Prostate gland (tissue), 2 donors: Measurements from ENCODE around the gene PDE11A. TPM values are rescaled to one million over a fixed set of nuclear protein-coding genes. Genes with fewer than 3 reads are reported as not detected.

Source experiments
- DNase-seq: peaks from one replicate; pipeline ENCODE4 v3.0.0-alpha.2; 2019; ENCODE audit warnings: low spot score
- H3K27ac ChIP-seq, 2 donors: fragments of 200-600 bp; sonication (generic); 2 replicates each; pipeline ENCODE4 v1.5.1; 2017 to 2019
- H3K27me3 ChIP-seq: fragments of 200-600 bp; sonication (generic); replicated peaks from 2 replicates; pipeline ENCODE4 v1.5.1; 2019; ENCODE audit not compliant: insufficient read depth
- H3K36me3 ChIP-seq, 2 donors: fragments of 200-600 bp; sonication (generic); 1 replicate in 1 of 2; 2 replicates in 1 of 2; pipeline versions ENCODE4 v1.5.1 to v1.8.1; 2017 to 2019
- H3K4me1 ChIP-seq: fragments of 200-600 bp; sonication (generic); replicated peaks from 2 replicates; pipeline ENCODE4 v1.5.1; 2019
- H3K4me3 ChIP-seq, 2 donors: fragments of 200-600 bp; sonication (generic); 2 replicates each; pipeline ENCODE4 v1.5.1; 2017 to 2019
- H3K9me3 ChIP-seq: fragments of 200-600 bp; sonication (generic); 2 replicates; pipeline ENCODE4 v1.5.1; 2017
- CTCF ChIP-seq, 4 experiments: fragments of 200-600 bp in 2 of 4; fragments of 450-650 bp in 2 of 4; sonication (generic) in 2 of 4; IDR thresholded peaks; 1 replicate in 3 of 4; 2 replicates in 1 of 4; pipeline ENCODE4 v1.5.1; 2016 to 2019; ENCODE audit warnings: antibody characterized with exemption in 4 of 4, mild to moderate bottlenecking in 2 of 4, moderate library complexity in 2 of 4
- POLR2A ChIP-seq: fragments of 450-650 bp; IDR thresholded peaks from one replicate; pipeline ENCODE4 v1.6.1; 2016; ENCODE audit warnings: antibody characterized with exemption, mild to moderate bottlenecking
- POLR2AphosphoS5 ChIP-seq: sonication (generic); formaldehyde crosslinking; IDR thresholded peaks from one replicate; pipeline ENCODE4 v1.6.1; 2017; ENCODE audit warnings: antibody characterized with exemption
- WGBS: methylation state at CpG from one replicate; pipeline ENCODE4 v1.1.5; 2018; 5-methylcytosine and 5-hydroxymethylcytosine counted together
- intact Hi-C: fragments of 100-400 bp; cut with DNase I; formaldehyde crosslinking; loops from one replicate; pipeline ENCODE4 v1.14.2; 2022
- total RNA-seq, 2 donors: library from RNA; depleted of rRNA; stranded (reverse); fragments of >200 nt; gene quantifications; one replicate each; pipeline ENCODE4 v1.1.0, GENCODE V29; 2016

Gene PDE11A
- total RNA-seq, 2 donors from 2014 or later = 14.9 to 26.6 TPM

GRCh38 chr2:177691177-177691576, 381.4 kb downstream of the PDE11A start:
- no peak for DNase-seq
- Histone ChIP-seq H3K4me1 (no peaks in the 10 kb centered on the region), H3K9me3 (no peaks in the 10 kb centered on the region), H3K36me3 (no peaks in the 10 kb centered on the region), H3K27ac (no peak overlapping the region), H3K27me3 (no peaks in the 10 kb centered on the region), H3K4me3 (no peak overlapping the region)
- intact Hi-C loops = no loop called here
- WGBS = 50% methylated on average over 1 of the region's 1 CpG
- TF ChIP-seq POLR2AphosphoS5 = no peak
- no peak for TF ChIP-seq CTCF (IDR thresholded peaks at IDR 0.05)
- TF ChIP-seq POLR2A = no peak

- intact Hi-C loops = no loop called here
- Histone ChIP-seq H3K4me1 (no peaks in the 10 kb centered on the region), H3K27ac (no peak overlapping the region), H3K4me3 (no peak overlapping the region), H3K27me3 (no peaks in the 10 kb centered on the region), H3K9me3 (no peaks in the 10 kb centered on the region), H3K36me3 (no peaks in the 10 kb centered on the region)
- DNase-seq = no peak
- WGBS = 69% methylated on average over 4 of the region's 4 CpGs
- TF ChIP-seq CTCF (IDR thresholded peaks at IDR 0.05) = no peak
- no peak for TF ChIP-seq POLR2A
- TF ChIP-seq POLR2AphosphoS5 = no peak
Measured at GRCh38 chr2:177689623-177690022, 383.0 kb downstream of the PDE11A start.

GRCh38 chr2:177688844-177689243, 383.7 kb downstream of the PDE11A start:
- TF ChIP-seq POLR2A (no peak), POLR2AphosphoS5 (no peak), CTCF (IDR thresholded peaks at IDR 0.05) (no peak)
- DNase-seq = no peak
- no peaks in the 10 kb centered on the region for H3K36me3 ChIP-seq
- H3K9me3 ChIP-seq = no peaks in the 10 kb centered on the region
- H3K27ac ChIP-seq = no peak overlapping the region
- 97% methylated on average over 5 of the region's 5 CpGs for WGBS
- no peak overlapping the region for H3K4me3 ChIP-seq
- intact Hi-C loops = no loop called here
- no peaks in the 10 kb centered on the region for H3K27me3 ChIP-seq
- no peaks in the 10 kb centered on the region for H3K4me1 ChIP-seq

GRCh38 chr2:177683661-177684069, 388.9 kb downstream of the PDE11A start:
- H3K9me3 ChIP-seq = no peaks in the 10 kb centered on the region
- intact Hi-C loops = no loop called here
- 70% methylated on average over 2 of the region's 2 CpGs for whole genome bisulfite sequencing
- H3K4me1 ChIP-seq = no peaks in the 10 kb centered on the region
- no peaks in the 10 kb centered on the region for H3K36me3 ChIP-seq
- H3K27me3 ChIP-seq = no peaks in the 10 kb centered on the region
- DNase-seq = no peak
- TF ChIP-seq CTCF (IDR thresholded peaks at IDR 0.05) (no peak), POLR2AphosphoS5 (no peak), POLR2A (no peak)
- no peak overlapping the region for H3K27ac ChIP-seq
- H3K4me3 ChIP-seq = no peak overlapping the region

GRCh38 chr2:177682836-177683660, 389.5 kb downstream of the PDE11A start:
- intact Hi-C loops = no loop called here
- Histone ChIP-seq H3K4me1 (no peaks in the 10 kb centered on the region), H3K9me3 (no peaks in the 10 kb centered on the region), H3K27me3 (no peaks in the 10 kb centered on the region), H3K36me3 (no peaks in the 10 kb centered on the region), H3K4me3 (no peak overlapping the region), H3K27ac (no peak overlapping the region)
- DNase-seq = no peak
- TF ChIP-seq POLR2AphosphoS5 (no peak), CTCF (IDR thresholded peaks at IDR 0.05) (no peak), POLR2A (no peak)
- 89% methylated on average over 9 of the region's 9 CpGs for WGBS
